CMK (cell line): ENCODE results near the gene PRICKLE2.

ENCODE experiments used
- DNase-seq: peaks from one replicate; pipeline ENCODE4 v3.0.0-alpha.2; 2010; ENCODE audit warnings: low read depth

PRICKLE2 gene

GRCh38 chr3:64218746-64219145, 6.5 kb downstream of the PRICKLE2 start:
- no peak for DNase-seq

DNA sequence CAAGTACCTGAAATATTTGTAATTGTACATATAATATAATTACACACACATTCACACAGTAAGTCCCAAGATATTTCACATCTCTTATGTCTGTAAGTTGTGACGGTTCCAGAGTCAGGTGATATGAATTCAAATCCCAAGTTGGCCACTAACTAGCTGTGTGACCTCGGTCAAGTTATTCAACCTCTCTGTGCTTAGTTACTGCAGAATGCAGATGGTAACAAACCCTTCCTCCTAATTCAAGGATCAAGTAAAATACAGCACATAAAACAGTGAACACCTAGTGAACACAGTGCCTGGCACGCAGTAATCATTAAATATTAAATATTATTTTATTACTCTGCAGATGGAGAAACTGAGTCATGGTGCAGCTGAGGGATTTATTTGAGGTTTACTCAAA, 6.9 kb downstream of the PRICKLE2 start:
- no peak for DNase-seq

- DNase-seq, result no peak
Observed at GRCh38 chr3:64216274-64217147, 8.8 kb downstream of the PRICKLE2 start.

DNA sequence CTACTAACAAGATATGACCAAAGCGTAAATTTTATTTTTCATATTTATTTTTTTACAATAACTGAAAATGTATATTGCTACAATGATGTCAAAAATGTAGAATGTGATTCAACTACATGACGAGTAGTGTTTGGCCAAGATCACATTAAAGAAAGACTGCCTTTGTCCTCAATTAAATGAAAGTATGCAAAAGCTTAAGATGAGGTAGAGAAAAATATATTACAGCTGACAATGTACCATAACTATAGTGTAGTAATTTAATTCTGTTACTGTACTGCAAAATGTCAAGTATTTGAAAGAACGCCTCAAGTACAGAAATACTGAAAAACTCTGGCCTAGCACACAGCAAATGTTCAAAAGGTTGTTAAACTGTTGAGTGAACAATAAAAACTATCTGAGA, 9.7 kb downstream of the PRICKLE2 start:
- DNase-seq, result no peak

GRCh38 chr3:64215103-64215502, 10.2 kb downstream of the PRICKLE2 start:
- no peak for DNase-seq

GRCh38 chr3:64214381-64215018, 10.8 kb downstream of the PRICKLE2 start:
- no peak for DNase-seq

DNA sequence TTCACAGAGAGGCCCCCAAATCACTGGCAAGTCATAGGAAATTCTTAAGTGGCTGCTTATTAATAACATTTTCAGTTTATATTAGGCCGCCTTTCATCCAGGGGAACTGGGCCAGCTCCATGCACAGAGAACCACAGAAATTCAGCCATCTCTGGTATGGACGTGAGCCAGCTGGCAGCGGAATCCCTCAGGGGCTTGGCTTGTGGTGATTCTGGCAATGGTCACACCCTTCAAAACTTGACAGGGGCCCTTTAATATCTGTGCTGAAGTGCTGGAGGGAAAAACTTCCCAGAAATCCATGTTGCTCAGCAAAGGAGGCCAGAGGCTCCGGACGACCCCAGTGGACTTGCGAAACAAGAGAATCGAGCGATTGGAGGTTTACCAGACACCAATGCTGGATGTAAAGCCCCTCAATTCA, 11.3 kb downstream of the PRICKLE2 start:
- no peak for DNase-seq

DNA sequence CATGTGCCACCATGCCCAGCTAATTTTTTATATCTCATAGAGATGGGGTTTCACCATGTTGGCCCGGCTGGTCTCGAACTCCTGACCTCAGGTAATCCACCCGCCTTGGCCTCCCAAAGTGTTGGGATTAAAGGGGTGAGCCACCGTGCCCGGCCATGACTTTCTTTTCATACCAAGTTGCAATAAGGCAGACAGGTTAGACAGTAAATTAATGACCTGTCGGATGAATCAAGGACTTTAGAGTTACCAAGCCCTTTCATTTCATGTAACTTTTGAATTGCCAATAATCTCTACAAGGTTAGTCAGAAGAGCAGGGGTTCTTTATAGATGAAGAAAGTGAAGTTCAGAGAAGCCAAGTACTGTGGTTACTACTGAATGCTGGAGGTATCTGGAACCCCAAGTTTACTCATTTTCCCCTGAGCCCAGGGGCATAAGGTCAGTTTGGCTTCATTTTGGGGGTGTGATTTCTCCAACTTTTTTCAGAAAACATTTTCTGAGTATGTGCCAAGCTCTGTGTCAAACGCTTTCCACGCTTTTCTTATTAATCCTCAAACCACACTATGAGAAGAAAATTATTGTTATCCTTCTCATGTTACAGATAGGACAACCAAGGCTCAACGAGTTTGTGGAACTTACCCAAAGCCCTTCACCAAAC, 11.9 kb downstream of the PRICKLE2 start:
- no peak for DNase-seq

GRCh38 chr3:64209866-64210621, 15.2 kb downstream of the PRICKLE2 start:
- DNase-seq, result no peak

- DNase-seq, result no peak
Observed at GRCh38 chr3:64207289-64208080, 17.8 kb downstream of the PRICKLE2 start.

DNA sequence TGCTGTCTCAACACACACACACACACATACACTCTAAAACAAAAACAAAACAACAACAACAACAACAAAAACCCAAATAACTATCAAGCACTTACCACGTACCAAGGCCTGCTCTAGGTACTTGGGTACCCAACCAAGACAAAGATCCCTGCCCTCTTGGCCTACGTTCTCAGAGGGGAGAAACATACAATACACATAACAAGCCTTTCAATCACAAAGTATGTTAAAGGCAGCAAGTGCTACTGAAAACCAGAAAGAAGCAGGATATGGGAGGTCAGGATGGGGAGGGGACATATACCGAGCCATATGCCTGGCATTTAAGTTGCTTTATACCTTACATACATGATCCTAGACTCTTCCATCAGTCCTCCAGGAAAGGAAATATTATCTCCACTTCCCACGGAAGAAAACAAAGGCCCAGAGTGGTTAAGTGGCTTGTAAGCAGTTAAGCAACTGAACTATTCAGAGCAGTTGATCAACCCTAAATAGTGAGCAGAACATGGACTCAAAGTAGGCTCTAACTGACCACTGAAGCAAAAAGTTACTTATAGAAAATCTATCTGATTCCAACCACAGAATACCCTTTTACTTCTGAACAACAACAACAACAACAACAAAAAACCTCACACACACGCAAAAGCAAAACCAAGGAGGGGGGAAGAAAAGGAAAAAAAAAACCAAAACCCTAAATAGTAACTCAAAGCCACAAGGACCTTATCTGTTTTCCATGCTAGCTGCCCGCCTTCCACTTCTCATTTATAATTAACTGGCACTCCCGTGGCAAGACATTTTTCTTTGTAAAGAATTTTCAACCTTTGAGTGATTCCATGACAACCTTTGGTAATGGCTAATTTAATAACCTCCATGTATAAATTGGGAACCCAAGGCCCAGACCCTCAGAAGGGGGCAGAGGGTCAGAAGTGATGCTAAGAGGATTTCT, 21.0 kb downstream of the PRICKLE2 start:
- no peak for DNase-seq

DNA sequence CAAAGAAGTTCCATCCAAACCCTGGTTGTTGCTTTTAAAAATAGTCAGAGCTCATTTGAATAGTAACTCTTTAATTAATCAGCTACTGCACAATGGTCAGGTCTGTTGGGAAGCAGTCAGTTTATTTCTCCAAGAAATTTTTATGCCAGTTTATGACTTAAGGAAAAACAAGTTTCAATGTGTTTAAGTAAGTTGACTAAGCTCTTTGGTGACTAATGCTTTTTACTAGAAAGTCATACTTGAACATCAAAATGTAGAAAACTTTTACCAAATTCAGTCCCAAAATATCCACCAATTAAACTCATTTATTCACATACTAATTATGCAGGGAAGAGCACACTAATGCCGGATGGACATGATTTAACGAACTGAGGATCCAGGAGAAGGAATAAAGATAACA, 22.1 kb downstream of the PRICKLE2 start:
- no peak for DNase-seq

DNA sequence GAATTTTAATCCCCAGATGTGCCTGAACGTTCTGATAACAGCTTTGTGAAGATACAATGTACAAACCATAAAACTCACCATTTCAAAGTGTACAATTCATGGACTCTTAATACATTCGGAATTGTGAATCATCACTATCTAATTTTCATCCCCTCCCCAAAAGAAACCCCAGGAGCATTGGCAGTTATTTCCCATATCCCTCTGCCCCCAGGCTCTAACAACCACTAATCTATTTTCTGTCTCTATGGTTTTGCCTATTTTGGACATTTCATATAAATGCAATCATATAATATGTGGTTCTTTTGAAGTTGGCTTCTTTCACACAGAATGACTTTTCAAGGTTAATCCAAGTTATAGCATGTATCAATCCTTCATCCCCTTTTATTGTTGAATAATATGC, 25.3 kb downstream of the PRICKLE2 start:
- DNase-seq, result no peak

DNA sequence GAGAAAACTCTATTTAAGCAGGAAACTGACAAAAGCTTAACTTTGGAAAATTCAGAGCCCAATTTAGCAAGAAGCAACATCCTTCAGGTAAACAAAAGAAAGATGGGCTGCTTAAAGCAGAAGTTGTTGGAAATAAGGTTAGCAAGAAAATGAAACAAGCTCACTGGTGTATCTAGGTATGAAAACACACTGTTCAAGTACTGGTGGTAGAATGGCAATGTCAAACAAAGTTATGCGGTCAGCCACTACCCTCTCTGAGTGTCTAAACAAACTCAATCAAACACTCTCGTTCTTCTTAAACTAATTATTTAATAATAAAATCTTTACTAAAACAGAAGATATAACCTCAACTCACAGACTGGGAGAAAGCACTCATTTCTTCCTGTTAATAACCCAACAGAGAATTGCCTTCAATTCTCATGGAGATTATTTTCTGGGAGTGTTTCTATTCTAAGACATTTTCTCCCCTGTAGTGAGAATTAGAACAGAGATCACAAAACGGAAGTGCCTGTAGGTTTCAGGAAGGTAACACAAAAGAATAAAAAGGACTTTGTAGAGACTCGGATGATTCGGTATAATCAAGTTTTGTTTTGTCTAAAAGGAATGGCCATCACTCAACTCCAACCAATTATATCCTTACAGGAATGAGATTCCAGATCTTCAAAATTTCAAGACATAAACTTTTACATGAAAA, 28.9 kb downstream of the PRICKLE2 start:
- no peak for DNase-seq

- no peak for DNase-seq
Observed at GRCh38 chr3:64195789-64196188, 29.5 kb downstream of the PRICKLE2 start.

DNA sequence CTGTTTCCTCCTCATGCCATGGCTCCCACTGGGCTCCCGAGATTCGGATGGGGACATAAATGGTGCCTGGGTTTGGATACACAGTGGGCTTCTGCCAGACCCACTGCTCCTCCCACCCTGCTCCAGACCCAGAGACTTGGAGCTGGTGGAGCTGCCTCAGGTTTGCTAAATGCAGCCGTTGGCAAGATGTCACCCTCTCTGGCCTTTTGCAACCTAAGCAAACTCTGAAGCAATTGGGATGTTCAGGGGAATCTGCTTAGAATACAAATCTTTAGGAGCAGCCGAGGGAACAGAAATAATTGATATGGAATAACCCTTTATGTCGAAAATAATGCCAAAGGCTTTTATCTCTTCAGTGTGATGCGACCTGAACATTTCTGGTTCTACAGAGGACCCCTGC, 33.4 kb downstream of the PRICKLE2 start:
- no peak for DNase-seq

- no peak for DNase-seq
Observed at GRCh38 chr3:64190517-64191515, 34.5 kb downstream of the PRICKLE2 start.

DNA sequence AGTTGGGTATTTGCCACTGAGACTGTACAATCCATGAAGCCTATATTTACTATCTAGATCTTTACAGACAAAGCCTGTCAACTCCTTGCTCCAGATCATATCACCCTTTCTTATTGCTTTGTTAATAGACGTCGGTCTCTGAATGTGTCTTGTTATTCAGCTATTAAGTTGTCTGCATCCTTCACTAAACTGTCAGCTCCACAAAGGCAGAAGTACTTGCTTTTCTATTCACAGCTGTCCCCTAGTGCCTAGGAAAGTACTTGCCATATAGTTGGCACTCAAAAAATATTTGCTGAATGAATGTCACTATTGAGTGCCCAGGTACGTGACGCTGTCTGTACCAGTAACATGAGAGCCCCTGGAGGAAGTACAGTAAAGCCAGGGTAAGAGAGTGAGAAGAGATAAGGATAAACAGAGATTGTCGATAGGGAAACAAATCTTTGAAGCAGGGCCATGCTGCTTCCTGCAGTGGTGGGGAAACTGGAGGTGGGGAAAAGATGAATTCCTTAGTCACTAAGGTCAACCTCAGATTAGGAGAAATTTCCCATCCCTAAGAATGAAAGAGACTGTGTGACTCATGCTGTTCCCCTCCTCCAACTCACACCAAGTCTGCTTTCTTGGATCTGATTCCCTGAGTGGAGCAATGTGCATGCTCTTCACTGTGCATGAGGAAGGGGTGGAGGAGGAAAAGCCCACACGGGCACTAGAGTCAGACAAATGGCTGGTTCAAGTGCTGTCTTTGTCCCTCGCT, 36.3 kb downstream of the PRICKLE2 start:
- DNase-seq, result no peak
